KMS-11 (cell line): ENCODE measurements around the gene CYBA.

ENCODE experiments used
- H2AFZ ChIP-seq: fragments of 200-600 bp; sonication (generic); 2 replicates; pipeline ENCODE4 v1.6.1; 2016; ENCODE audit warnings: antibody characterized with exemption, mixed run types, low read depth
- H3K27ac ChIP-seq: fragments of 200-600 bp; sonication (generic); 2 replicates; pipeline ENCODE4 v1.6.1; 2016; ENCODE audit warnings: mild to moderate bottlenecking, mixed run types
- H3K27me3 ChIP-seq: fragments of 200-600 bp; sonication (generic); 2 replicates; pipeline ENCODE4 v1.6.1; 2017; ENCODE audit warnings: mild to moderate bottlenecking, low read depth, mixed run types, moderate library complexity; ENCODE audit not compliant: insufficient read depth
- H3K36me3 ChIP-seq: fragments of 200-600 bp; sonication (generic); 2 replicates; pipeline ENCODE4 v1.6.1; 2017; ENCODE audit warnings: mild to moderate bottlenecking, mixed run types; ENCODE audit not compliant: insufficient read depth
- H3K4me1 ChIP-seq: fragments of 200-600 bp; sonication (generic); 2 replicates; pipeline ENCODE4 v1.6.1; 2016; ENCODE audit warnings: mild to moderate bottlenecking, low read depth, mixed run types; ENCODE audit not compliant: poor library complexity, severe bottlenecking
- H3K4me2 ChIP-seq: fragments of 200-600 bp; sonication (generic); 2 replicates; pipeline ENCODE4 v1.7.0; 2016; ENCODE audit warnings: mild to moderate bottlenecking, mixed run types
- H3K4me3 ChIP-seq: fragments of 200-600 bp; sonication (generic); IDR thresholded peaks from 2 replicates; pipeline ENCODE4 v1.6.1; 2017; ENCODE audit warnings: low read depth, low read length, mixed read lengths; ENCODE audit not compliant: insufficient read depth
- H3K79me2 ChIP-seq: fragments of 200-600 bp; sonication (generic); 2 replicates; pipeline ENCODE4 v1.6.1; 2016; ENCODE audit warnings: low read depth, mixed run types; ENCODE audit not compliant: insufficient read depth
- H3K9ac ChIP-seq: fragments of 200-600 bp; sonication (generic); 2 replicates; pipeline ENCODE4 v1.6.1; 2016; ENCODE audit warnings: mild to moderate bottlenecking, mixed run types
- H4K20me1 ChIP-seq: fragments of 200-600 bp; sonication (generic); 2 replicates; pipeline ENCODE4 v1.6.1; 2016; ENCODE audit warnings: mild to moderate bottlenecking, mixed run types; ENCODE audit not compliant: insufficient read depth
- CTCF ChIP-seq: fragments of 200-600 bp; sonication (generic); conservative IDR thresholded peaks from 2 replicates; pipeline ENCODE4 v1.6.1; 2017; ENCODE audit warnings: low read depth, mild to moderate bottlenecking, antibody characterized with exemption, low read length, moderate library complexity, mixed read lengths

Gene CYBA

DNA sequence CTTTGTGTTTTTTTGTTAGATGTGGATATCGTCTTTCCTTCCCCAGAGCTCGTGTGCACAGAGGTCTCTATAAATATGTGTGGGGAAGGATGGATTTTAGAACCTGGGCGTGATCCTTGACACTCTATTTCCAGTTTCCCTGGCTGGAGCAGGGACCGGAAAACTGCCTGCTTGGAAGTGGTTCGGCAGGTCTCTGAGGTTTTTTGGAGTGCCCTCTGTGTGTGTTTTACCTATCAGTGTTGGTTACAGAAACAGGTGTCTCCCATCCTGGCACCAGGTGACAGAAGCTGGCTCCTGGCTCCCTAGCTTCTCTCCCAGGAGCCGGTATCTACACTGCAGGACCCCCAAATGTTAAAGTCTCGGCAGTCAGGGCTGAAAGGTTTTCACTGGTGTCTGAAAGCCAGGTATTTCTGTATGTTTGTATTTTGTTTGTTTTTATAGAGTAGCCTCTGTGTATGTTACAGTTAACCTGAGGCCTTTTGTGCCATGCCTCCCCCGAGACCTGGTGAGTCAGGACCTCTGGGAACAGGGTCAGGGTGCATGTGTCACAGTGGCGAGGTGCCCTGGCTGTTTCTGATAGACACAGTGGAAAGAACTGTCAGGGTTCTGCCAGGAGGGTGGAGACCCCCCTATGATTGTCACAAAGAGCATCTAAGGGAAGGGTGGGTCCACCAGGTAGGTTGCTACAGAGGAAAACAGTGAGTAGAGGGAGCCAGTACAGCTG, 49.4 kb downstream of the CYBA start:
- Histone ChIP-seq H3K36me3 (no peaks in the 10 kb centered on the region; the same call in 1 of the 2 replicates), H3K4me3 (no peak overlapping the region), H3K4me1 (peaks cover 26% of the 10 kb centered on the region), H3K9ac (no peak overlapping the region), H3K79me2 (peaks cover 3% of the 10 kb centered on the region; the same call in 1 of the 2 replicates), H3K27me3 (no peaks in the 10 kb centered on the region), H4K20me1 (no peaks in the 10 kb centered on the region), H2AFZ (no peak overlapping the region), H3K4me2 (no peak overlapping the region), H3K27ac (no peak overlapping the region)
- no peak for TF ChIP-seq CTCF

- H3K27me3 ChIP-seq = no peaks in the 10 kb centered on the region
- TF ChIP-seq CTCF = no peak
- no peaks in the 10 kb centered on the region; the same call in 1 of the 2 replicates for H3K36me3 ChIP-seq
- peaks cover 9% of the 10 kb centered on the region; the same call in 1 of the 2 replicates for H3K79me2 ChIP-seq
- H3K27ac ChIP-seq = no peak overlapping the region
- no peak overlapping the region for H3K9ac ChIP-seq
- no peak overlapping the region for H3K4me2 ChIP-seq
- no peak overlapping the region for H3K4me3 ChIP-seq
- no peaks in the 10 kb centered on the region for H4K20me1 ChIP-seq
- no peak overlapping the region for H2AFZ ChIP-seq
- peaks cover 35% of the 10 kb centered on the region for H3K4me1 ChIP-seq
These were observed 50.3 kb downstream of the CYBA start for GRCh38 chr16:88600539-88600896.

DNA sequence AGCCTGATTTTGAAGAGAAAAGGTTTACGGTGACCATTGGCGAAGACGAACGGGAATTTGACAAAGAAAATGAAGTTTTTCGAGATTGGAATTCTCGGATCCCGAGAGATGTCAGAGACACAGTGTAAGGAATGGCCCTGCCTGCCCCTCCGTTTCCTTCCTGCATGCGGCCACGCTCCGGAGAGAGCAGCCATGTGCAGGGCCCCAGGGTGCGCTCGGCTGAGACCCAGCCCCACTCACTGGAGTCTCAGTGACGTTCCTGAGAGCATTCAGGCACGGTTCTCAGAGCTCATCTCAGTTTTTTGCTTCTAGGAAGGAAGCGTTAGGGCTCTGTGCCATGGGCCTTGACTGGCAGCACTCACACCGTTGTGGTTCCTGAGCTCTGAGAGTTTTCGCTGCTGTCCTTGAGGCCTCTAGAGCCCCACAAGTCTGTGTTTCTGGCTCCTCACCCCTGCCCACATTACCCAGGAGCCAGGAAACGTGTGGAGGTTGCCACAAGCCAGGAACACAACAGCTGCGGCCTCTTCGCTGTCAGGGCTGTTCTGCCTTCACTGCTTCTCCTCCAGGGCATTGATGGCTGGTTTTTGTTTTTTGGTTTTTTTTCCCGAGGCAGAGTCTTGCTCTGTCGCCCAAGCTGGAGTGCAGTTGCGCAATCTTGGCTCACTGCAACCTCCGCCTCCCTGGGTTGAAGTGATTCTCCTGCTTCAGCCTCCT, 50.9 kb downstream of the CYBA start:
- H2AFZ ChIP-seq = no peak overlapping the region
- H3K4me3 ChIP-seq = no peak overlapping the region
- peaks cover 38% of the 10 kb centered on the region for H3K4me1 ChIP-seq
- no peak overlapping the region for H3K9ac ChIP-seq
- H3K27me3 ChIP-seq = no peaks in the 10 kb centered on the region
- H3K27ac ChIP-seq = no peak overlapping the region
- no peaks in the 10 kb centered on the region for H4K20me1 ChIP-seq
- no peaks in the 10 kb centered on the region; the same call in 1 of the 2 replicates for H3K36me3 ChIP-seq
- peaks cover 9% of the 10 kb centered on the region; the same call in 1 of the 2 replicates for H3K79me2 ChIP-seq
- no peak overlapping the region for H3K4me2 ChIP-seq
- TF ChIP-seq CTCF = no peak

- Histone ChIP-seq H3K27me3 (no peaks in the 10 kb centered on the region), H3K27ac (no peak overlapping the region; the same call in 1 of the 2 replicates), H3K4me3 (no peak overlapping the region), H3K4me1 (peaks cover 38% of the 10 kb centered on the region), H4K20me1 (no peaks in the 10 kb centered on the region), H3K36me3 (no peaks in the 10 kb centered on the region; the same call in 1 of the 2 replicates), H3K9ac (no peak overlapping the region), H3K79me2 (peaks cover 9% of the 10 kb centered on the region; the same call in 1 of the 2 replicates), H2AFZ (no peak overlapping the region), H3K4me2 (no peak overlapping the region)
- no peak for TF ChIP-seq CTCF
These were observed 51.6 kb downstream of the CYBA start for GRCh38 chr16:88599092-88599733.
